CD4-positive, alpha-beta T cell treated with Interleukin-2 at 100 ng/mL for 4 hours (primary cell): Measurements from ENCODE around the gene GDPD3.
"Not testable (repeated sequence)": the region's sequence is repeated elsewhere in the genome, so short reads cannot be mapped to it uniquely, and the experiment has no call there.

ENCODE experiments used
- DNase-seq: peaks from one replicate; pipeline ENCODE4 v3.0.0-alpha.2; 2020; ENCODE audit warnings: low spot score

Gene GDPD3, protein sequence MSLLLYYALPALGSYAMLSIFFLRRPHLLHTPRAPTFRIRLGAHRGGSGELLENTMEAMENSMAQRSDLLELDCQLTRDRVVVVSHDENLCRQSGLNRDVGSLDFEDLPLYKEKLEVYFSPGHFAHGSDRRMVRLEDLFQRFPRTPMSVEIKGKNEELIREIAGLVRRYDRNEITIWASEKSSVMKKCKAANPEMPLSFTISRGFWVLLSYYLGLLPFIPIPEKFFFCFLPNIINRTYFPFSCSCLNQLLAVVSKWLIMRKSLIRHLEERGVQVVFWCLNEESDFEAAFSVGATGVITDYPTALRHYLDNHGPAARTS

DNA sequence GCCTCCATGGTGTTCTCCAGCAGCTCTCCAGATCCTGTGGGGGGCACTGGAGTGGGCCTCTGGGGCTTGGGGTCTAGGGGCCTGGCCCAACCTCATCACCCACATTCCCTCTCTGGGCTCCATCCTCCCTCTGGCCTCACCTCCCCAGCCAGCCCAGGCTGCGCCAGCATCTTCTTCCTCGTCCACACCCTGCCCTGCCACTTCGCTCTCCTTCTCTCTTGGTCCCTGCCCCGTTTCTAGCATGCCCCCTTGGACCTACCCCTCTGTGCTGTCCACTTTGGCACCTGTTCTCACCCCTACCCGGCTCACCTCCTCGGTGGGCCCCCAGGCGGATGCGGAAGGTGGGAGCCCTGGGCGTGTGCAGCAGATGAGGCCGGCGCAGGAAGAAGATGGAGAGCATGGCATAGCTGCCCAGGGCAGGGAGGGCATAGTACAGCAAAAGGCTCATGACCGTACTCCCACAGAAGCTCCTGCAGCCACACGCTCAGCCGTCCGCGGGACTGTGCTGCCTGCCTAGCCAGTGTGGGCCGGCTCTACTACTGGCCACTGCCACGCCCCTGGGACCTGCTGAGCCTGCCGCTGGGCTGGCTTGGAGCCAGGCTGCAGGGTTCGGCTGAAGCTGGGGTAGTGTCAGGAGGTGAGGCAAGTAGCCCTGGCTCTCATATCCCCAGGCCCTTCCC, at the start of gene GDPD3:
Gene GDPD3, minus strand, starts transcription at position 507 of the 680 bp plus-strand sequence. Its CDS starts 59 bp downstream, at position 448.
- DNase-seq = no peak

DNA sequence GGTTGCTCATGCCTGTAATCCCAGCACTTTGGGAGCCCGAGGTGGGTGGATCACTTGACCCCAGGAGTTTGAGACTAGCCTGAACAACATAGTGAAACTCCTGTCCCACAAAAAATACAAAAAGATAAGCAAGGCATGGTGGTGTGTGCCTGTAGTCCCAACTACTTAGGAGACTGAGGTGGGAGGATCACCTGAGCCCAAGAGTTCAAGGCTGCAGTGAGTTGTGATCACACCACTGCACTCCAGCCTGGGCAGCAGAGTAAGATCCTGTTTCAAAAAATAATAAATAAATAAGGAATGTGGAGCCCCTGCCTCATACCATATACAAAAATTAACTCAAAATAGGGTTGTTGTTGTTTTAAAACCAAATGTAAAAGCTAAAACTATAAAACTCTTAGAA, 43.9 kb upstream of the GDPD3 start:
- no peak for DNase-seq

DNA sequence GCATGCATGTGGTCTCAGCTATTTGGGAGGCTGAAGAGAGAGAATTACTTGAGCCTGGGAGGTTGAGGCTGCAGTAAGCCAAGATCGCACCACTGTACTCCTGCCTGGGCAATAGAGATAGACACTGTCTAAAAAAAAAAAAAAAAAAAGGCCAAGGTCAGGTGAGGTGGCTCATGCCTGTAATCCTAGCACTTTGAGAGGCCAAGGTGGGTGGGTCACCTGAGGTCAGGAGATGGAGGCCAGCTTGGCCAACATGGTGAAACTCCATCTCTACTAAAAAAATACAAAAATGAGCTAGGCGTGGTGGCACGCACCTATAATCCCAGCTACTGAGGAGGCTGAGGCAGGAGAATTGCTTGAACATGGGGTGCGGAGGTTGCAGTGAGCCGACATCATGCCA, 41.9 kb upstream of the GDPD3 start:
- DNase-seq = no peak

DNA sequence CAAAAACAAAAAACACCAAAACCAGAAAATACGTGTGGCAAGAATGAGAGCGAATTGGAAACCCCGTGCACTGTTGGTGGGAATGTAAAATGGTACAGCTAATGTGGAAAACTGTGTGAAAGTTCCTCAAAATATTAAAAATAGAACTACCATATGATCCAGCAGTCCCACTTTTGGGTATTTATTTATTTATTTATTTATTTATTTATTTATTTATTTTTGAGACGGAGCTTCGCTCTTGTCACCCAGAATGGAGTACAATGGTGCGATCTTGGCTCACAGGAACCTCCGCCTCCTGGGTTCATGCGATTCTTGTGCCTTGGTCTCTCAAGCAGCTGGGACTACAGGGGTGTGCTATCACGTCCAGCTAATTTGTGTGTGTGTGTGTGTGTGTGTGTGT, 39.2 kb upstream of the GDPD3 start:
- no peak for DNase-seq

DNA sequence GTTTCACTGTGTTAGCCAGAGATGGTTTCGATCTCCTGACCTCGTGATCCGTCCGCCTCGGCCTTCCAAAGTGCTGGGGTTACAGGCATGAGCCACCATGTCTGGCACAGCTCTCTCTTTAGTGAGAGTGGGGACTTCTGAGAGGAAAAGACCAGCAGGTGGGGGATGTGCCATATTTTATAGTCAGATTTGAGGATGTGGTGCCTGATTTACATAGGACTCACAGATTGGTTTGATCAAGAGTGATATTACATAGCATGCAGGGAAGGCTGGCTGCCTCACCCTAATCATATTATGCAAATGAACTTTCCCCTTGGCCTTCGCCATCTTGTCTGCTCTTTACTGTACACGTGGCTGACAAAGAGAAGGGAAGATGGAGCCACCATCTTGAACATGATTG, 37.8 kb upstream of the GDPD3 start:
- DNase-seq = no peak

DNA sequence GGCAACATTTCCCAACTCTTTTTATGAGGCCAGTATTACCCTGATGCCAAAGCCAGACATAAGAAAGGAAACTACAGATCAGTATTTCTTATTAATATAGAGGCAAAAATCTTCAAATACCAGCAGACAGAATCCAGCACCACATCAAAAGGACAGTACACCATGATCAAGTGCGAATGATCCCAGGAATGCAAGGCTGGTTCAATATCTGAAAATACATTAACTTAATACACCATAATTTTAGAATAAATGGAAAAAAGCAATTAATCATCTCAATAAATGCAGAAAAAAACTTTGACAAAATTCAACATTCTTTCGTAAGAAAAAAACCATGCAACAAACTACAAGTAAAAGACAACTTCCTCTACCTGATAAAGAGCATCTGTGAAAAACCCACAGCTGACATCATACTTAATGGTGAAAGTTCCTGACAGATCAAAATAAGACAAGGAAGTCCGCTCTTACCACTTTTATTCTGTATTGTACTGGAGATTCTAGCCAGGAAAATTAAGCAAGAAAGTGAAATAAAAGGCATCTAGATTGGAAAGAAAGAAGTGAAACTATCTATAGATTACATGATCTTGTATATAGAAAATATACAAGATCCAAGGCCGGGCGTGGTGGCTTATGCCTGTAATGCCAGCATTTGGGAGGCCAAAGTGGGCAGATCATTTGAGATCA, 36.1 kb upstream of the GDPD3 start:
- DNase-seq = no peak

DNA sequence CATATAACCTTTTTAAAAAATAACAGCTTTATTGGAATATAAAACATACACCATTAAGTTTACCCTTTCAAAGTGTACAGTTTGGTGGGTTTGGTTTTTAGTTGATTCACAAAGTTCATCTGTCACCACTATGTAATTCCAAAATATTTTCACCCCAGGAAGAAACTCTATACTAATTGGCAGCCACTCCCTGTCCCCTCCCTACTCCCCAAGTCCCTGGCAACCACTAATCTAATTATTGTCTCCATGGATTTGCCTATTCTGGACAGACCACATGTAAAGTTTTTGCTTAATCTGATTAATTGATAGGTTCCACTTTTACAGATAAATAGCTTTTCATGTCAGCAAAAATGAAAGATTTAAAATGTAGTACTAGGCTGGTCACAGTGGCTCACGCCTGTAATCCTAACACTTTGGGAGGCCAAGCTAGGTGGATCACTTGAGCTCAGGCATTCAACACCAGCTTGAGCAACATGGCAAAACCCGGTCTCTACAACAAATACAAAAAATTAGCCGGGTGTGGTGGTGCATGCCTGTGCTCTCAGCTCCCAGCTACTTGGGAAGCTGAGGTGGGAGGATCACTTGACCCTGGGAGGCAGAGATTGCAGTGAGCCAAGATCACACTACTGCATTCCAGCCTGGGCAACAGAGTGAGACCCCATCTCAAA, 34.6 kb upstream of the GDPD3 start:
- DNase-seq = no peak

DNA sequence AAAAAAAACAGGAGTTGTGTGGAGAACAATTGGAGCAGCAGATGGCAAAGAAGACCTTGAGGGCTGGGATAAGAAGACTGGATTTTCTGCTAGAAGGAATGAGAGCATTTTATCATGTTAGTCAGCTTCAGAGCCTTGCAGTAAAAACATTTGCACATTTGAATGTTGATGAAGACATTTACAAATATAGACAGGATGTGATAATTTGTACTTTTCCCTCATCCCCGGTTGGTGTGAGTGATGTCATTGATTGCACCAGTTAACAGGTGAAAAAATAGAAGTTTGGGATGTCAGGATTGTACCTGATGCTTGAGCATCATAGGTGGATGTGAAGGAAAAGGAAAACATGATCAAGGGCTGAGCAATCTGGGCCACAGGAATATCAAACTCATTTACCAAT, 32.3 kb upstream of the GDPD3 start:
- no peak for DNase-seq

DNA sequence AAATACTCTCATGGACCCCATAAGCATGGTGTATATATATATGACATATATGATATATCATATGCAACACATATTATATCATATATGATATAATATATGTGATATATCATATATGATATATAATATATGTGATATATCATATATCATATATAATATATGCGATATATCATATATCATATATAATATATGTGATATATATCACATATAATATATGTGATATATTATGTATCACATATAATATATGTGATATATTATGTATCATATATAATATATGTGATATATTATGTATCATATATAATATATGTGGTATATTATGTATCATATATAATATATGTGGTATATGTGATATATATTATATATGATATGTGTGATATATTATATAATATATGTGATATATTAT, 31.6 kb upstream of the GDPD3 start:
- DNase-seq = no peak

DNA sequence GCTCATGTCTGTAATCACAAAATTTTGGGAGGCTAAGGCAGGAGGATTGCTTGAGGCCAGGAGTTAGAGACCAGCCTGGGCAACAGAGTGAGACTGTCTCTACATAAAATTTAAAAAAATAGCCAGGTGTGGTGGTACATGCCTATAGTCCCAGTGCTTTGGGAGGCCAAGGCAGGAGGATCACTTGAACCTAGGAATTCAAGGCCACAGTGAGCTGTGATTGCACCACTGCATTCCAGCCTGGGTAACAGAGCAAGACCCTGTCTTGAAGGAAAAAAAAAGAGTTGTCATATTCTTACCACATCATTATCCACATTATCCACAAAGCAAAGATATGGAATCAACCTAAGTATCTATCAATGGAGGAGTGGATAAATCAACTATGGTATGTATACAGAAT, 30.7 kb upstream of the GDPD3 start:
- no peak for DNase-seq

DNA sequence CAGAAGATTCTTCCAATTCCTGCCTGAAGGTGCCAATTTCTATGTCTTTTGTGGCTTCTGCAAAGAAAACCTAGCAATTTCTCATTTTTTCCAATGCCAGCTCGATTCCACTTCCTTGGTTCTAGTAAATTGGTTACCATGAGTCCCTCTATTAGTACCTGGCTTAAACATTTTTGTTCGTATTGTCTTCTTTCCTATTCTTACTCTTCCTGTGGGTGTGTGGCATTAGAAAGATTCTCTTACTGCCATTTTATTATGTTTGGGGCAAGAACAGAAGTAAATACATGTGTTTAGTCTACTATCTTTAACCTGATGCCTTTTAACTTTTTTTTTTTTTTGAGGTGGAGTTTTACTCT, 30.0 kb upstream of the GDPD3 start:
- DNase-seq = no peak

DNA sequence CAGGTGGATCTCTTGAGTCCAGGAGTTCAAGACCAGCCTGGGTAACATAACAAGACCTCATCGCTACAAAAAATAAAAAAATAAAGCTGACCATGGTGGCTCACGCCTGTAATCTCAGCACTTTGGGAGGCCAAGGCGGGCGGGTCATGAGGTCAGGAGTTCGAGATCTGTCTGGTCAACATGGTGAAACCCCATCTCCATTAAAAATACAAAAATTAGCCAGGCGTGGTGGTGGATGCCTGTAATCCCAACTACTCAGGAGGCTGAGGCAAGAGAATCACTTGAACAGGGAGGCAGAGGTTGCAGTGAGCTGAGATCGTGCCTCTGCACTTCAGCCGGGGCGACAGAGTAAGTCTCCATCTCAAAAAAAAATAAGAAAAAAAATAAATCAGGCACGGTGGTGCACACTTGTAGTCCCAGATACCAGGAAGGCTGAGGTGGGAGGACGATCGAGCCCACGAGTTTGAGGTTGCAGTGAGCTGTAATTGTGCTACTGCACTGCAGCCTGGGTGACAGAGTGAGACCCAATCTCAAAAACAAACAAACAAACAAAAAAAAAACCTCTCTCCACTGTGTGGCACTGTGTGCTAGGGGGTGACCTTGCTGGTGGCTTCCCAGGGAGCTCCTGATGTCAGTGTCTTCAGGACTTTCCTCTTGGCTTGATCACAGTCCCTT, 29.5 kb upstream of the GDPD3 start:
- peak; percentile 38 for DNase-seq

DNA sequence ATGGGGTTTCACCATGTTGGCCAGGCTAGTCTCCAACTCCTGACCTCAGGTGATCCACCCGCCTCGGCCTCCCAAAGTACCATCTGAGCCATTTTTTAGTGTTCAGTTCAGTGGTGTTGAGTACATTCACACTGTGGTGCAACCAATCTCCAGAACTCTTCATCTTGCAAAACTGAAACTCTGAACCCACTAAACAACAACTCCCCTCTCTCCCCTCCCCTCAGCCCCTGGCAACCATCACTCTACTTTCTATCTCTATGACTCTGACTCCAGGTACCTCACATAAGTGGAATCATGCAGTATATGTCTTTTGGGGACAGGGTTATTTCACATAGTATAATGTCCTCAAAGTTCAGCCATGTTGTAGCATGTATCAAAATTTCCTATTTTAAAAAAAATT, 28.4 kb upstream of the GDPD3 start:
- no peak for DNase-seq

DNA sequence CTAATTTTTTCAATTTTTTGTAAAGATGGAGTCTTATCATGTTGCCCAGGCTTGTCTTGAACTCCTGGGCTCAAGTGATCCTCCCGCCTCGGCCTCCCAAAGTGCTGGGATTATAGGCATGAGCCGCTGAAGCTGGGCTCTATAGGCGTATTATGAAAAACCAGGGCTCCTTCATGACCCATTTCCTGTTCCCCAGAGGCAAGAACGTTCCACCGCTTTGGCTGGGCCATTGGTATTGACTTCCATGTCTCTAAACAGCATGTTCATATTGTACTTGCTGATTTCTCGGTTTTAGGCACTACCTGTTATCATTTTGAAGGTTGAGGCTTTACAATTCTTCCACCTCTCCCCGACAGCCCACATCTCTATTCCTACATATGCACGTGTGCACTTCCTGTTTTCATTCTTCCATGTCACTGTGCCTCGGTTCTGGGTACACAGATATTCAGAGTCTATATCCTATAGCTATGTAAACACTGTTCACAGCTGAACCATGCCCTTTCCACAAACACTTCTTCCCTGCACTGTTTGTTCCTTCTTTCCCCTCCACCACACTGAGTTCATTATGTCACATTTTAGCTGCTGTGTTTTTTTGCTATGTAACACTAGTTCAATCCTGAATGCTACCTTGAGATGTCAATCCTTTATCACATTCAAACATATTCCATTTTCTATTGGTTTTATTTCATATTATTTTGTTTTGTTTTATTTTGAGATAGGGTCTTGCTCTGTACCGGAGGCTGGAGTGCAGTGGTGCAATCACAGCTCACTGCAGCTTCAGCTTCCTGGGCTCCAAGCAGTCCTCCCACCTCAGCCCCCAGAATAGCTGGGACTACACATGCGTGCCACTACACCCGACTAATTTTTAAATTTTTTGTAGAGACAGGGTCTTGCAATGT, 26.5 kb upstream of the GDPD3 start:
- DNase-seq = no peak

DNA sequence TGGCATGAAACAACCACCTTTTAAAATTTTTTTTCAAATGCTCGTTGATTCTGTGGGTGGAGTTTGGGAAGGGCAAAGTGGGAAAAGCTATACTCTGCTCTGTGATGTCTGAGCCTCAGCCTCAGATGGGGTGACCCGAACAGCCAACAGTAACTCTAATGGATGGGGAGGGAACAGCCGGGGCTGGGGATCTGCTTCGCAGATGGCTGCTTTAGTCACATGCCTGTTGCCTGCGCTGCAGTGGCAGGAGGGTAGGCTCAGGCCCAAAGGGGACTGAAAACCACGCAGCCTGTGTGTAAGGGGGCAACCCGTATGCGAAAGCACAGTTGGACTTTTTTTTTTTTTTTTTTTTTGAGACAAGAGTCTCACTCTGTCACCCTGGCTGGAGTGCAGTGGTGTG, 24.6 kb upstream of the GDPD3 start:
- DNase-seq = no peak

DNA sequence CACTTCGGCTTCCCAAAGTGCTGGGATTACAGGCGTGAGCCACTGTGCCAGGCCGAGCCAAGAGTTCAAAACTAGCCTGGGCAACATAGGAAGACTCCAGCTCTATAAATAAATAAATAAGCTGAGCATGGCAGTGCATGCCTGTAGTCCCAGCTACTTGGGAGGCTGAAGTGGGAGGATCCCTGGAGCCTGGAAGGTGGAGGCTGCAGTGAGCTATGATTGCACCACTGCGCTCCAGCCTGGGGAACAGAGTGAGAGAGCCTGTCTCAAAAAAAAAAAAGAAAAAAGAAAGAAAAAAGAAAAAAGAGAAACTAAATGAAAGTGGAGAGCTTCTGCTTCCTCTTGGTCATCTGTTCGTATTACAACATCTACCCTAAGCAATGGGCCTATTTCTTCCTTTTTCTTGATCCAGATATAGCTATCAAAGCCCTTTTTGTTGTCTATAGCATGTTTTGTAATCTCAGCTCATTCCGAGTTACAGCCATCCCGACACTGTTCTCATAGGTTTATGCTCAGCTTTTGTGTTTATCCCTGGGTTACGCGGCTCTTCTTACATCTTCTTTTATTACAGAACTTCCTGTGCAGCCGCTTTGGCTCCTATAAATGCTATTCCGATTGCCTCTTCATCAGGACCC, 23.8 kb upstream of the GDPD3 start:
- no peak for DNase-seq

DNA sequence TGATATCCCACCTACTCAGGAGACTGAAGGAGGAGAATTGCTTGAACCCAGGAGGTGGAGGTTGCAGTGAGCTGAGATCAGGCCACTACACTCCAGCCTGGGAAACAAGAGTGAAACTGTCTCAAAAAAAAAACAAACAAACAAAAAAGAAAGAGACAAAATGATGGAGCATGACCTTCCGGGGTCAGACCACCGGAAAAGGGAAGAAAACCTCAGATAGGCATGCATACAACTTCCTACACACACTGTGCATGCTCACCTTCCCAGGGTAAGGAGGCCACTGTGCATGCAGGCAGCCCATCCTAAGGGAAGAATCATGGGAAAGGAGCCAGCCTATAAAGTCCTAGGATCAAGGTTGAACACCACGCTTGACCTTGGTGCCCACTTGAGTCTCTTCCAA, 19.3 kb upstream of the GDPD3 start:
- no peak for DNase-seq

DNA sequence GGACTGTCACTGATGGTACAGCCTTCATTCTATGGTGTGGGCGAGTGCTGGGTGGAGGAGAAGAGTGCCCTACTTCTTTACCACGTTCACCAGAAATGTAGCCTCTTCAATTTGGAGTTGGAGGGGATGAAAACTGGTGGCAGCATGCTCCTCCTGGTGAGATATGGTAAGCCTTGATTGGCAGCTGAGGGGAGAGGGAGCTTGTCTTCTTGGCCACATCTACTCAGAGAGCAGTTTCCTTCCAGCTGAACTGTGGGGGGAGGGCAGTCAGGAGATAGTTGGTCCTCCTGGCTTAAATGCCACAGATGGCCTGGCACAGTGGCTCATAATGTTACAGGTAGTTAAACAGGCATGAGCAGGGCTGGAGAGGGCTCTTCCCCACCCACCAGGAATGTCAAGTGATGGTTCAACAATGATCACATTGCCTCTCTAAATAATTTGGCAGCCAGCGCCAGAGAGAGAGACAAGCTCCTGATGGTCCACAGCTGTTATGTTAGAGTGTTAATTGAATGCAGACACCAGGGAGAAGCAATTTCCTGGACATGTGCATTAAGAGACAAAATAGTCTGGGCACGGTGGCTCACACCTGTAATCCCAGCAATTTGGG, 18.6 kb upstream of the GDPD3 start:
- DNase-seq = no peak

DNA sequence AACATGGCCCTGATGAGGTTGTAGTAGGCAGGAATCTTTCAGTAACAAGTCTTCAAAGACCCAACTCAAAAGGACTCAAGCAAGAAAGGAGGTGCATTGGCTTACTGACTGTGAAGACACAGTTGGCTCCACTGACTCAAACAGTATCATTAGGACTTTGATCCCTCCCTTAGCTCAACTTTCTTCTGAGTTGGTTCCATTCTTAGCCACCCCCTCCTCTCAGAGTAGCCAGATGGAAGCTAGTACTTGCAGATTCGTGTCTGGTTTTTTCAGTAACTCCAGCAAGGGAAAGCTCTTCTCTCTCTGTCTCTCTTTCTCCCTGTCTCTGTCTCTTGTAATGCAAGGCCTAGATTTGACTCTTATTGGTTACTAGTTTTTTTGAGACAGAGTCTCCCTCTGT, 14.7 kb upstream of the GDPD3 start:
- no peak for DNase-seq

DNA sequence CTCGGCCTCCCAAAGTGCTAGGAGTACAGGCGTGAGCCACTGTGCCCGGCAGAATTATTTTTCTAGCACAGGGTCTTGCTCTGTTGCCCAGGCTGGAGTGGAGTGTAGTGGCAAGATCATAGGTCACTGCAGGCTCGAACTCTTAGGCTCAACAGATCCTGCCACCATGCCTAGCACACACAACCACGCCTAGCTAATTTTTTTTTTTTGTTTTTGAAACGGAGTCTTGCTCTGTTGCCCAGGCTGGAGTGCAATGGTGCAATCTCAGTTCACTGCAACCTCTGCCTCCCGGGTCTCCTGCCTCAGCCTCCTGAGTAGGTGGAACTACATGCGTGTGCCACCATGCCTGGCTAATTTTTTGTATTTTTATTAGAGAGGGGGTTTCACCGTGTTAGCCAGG, 12.4 kb upstream of the GDPD3 start:
- DNase-seq = not testable (repeated sequence)
